GM19372 (cell line): ENCODE measurements around the gene CFL1.
"Not testable (repeated sequence)": the region's sequence is repeated elsewhere in the genome, so short reads cannot be mapped to it uniquely, and the experiment has no call there.

Source experiments
- ATAC-seq: cut with Tn5 transposase; IDR thresholded peaks from one replicate; pipeline ENCODE4 v1.9.1; 2021; ENCODE audit warnings: mild to moderate bottlenecking, low read depth, moderate library complexity; ENCODE audit not compliant: unreplicated experiment

Gene CFL1

GRCh38 chr11:65859812-65860277 lies 1.9 kb upstream of the CFL1 start:
- ATAC-seq, result no peak

GRCh38 chr11:65859095-65859811 lies 1.3 kb upstream of the CFL1 start:
- ATAC-seq, result peak; percentile 48

- no peak for ATAC-seq
Measured at GRCh38 chr11:65858681-65859087, 704 bp upstream of the CFL1 start.

GRCh38 chr11:65857500-65857852 lies 504 bp downstream of the CFL1 start:
- ATAC-seq, result peak; percentile 1

- ATAC-seq, result peak; percentile 16
Measured at GRCh38 chr11:65856689-65857499, 1.1 kb downstream of the CFL1 start.

- ATAC-seq, result no peak
Measured at GRCh38 chr11:65855927-65856363, 2.0 kb downstream of the CFL1 start.

GRCh38 chr11:65854852-65855837 lies 2.8 kb downstream of the CFL1 start:
- no peak for ATAC-seq

- ATAC-seq, result no peak
Measured at GRCh38 chr11:65854161-65854592, 3.8 kb downstream of the CFL1 start.

- no peak for ATAC-seq
Measured at GRCh38 chr11:65853246-65853979, 4.6 kb downstream of the CFL1 start.

GRCh38 chr11:65852508-65853245 lies 5.3 kb downstream of the CFL1 start:
- ATAC-seq, result no peak

- no peak for ATAC-seq
Measured at GRCh38 chr11:65851811-65852507, 6.0 kb downstream of the CFL1 start.

- ATAC-seq, result no peak
Measured at GRCh38 chr11:65851083-65851579, 6.8 kb downstream of the CFL1 start.

- no peak for ATAC-seq
Measured at GRCh38 chr11:65850217-65851082, 7.5 kb downstream of the CFL1 start.

- no peak for ATAC-seq
Measured at GRCh38 chr11:65849771-65850216, 8.2 kb downstream of the CFL1 start.

GRCh38 chr11:65849366-65849765 lies 8.6 kb downstream of the CFL1 start:
- ATAC-seq, result no peak

GRCh38 chr11:65848693-65849092 lies 9.3 kb downstream of the CFL1 start:
- not testable (repeated sequence) for ATAC-seq

GRCh38 chr11:65847746-65848145 lies 10.2 kb downstream of the CFL1 start:
- ATAC-seq, result no peak
